Measurements from ENCODE around the gene MYO5B.

The MYO5B gene

DNA sequence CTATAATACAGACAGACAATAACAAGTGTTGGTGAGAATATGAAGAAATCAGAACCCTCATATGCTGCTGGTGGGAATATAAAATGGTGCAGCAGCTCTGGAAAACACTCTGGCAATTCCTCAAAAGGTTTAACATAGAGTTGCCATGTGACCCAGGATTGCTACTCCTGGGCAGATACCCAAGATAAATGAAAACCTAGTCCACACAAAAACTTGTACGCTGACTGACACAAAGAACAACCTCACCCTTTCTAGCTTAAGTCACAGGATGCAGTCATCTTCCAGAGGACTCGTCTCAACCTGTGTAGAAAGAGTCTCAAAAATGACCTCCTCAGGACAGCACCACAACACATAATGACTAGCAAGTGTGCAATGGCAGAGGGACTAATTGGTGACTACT lies 310.0 kb downstream of the MYO5B start:
- DNase-seq (ENCODE audit: low read depth) = no peak

DNA sequence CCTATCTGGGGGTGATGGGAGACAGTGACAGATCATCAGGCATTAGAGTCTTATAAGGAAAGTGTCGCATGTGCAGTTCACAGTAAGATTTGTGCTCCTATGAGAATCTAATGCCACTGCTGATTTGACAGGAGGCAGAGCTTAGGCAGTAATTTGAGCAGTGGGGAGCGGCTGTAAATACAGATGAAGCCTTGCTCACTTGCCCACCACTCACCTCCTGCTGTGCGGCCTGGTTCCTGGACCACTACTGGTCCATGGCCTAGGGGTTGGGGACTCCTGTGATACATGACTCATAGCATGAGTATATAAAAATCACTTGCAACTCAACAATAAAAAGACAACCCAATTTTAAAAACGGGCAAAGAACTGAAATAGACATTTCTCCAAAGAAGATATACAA lies 310.5 kb downstream of the MYO5B start:
- no peak for DNase-seq (ENCODE audit: low read depth)

DNA sequence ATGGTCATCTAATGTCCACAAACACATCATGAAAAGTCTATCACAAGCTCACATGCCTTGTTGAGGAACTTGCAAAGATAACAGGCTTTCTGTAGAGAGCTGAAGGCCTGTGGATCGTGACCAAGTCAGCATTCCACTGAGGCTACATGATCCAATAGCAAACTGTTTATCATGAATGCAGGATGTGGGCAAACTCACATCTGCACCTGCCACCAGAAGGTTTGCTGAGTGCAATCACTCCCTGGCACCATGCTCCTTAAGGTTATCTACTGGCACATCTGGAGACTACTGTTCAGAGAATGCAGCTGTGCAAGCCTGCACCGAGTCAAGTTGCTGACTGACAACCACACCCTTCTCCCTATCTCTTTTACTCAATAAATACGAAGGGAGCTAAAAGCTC lies 314.3 kb downstream of the MYO5B start:
- no peak for DNase-seq (ENCODE audit: low read depth)

DNA sequence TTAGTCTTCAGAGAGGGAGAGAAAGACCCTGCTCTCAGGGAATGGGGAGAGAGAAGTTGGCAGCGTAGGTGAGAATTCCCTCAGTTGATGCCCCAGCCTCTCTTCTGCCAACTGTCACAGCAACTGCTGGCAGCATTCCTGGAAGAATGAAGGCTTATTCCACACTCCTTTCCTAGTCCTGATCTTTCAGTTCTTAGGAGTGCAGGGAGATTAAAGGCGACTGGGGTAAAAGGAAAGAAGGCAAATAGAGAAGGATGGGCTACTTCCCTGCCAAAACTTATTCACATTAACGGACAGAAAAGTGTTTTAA lies 315.7 kb downstream of the MYO5B start:
- DNase-seq (ENCODE audit: low read depth) = no peak

DNA sequence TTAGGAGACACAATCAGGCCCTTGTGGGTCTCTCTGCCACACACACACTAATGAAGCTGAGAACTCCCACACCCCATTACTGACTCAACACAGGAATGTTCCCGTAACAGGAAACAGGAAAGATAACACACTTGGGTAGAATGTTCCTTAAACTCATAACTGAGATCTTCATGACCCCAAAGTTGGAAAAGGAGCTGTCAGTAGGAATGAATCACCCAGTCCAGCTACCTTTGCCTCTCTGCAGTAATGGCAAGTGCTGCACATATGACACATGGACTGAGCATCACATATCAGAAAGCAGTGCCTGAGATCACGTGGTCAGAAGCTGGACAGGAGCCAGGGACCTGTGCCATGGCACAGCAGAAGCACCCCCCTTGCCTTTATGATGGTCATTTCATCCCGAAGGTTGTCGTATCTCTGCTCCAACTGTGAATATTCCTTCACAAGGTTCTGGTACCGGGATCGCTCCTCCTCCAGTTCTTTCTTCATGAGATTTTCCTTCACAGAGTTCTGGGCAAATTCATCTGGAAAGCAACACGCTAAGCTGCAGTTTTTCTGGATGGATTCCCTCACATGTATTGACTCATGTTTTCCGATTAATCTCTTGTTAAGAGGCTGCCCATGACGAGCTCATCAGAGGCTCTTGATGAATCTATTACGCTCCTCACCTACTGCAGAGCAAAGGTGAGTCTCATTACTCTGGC lies 316.2 kb downstream of the MYO5B start:
- no peak for DNase-seq (ENCODE audit: low read depth)

DNA sequence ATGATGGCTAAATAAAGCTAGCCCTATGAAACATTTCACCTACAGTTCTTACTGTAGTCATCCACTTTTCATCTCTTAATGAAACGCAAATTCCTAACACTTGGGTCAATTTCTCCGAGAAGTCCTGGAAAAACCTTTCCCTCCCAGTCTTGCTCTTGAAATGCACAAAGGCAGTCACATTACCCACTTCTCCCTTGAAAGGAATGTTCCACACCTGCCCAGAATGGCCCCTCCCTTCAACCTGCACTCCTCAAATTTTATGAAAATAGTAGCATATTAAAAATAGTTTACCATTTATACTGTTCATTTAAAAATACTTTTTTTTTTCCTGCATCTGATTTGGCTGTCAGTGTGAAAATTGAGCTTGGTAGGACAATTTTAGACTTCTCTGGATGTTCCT lies 316.9 kb downstream of the MYO5B start:
- no peak for DNase-seq (ENCODE audit: low read depth)

DNA sequence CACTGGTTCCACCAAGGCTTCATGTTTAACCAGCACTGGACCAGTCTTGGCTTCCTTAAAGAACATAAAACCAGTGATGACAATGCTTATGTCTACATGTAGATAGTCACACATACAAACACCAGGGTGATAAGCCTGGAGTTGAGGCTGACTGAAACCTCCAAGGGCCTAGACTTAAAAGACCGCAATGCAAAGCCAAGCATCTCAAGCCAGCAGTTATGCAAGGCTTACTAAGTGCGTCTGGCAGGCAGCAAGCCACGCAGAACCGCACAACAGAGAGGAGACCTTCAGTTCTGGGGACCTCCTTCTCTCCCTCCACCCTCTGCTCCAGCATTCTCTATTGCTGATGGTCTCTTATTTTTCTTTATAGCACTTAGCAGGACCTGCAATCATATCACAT lies 318.4 kb downstream of the MYO5B start:
- no peak for DNase-seq (ENCODE audit: low read depth)

DNA sequence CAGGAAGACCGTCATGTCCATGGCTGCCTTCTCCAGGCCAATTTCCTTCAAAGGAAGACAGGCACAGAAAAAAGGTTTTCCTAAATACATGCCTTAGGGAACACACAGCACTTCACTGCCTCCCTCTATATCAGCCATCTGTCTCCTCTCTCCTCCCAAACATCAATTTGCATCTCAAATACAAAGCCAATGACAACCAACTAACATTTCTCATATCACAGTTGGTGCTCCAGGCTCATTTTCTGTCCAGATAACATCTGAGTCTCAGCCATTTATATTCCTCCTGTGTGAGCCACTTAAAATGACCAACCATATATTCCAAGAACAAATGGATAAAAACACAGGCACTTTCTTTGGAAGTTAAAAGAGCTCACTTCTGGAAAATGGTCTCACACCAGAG lies 319.2 kb downstream of the MYO5B start:
- no peak for DNase-seq (ENCODE audit: low read depth)

DNA sequence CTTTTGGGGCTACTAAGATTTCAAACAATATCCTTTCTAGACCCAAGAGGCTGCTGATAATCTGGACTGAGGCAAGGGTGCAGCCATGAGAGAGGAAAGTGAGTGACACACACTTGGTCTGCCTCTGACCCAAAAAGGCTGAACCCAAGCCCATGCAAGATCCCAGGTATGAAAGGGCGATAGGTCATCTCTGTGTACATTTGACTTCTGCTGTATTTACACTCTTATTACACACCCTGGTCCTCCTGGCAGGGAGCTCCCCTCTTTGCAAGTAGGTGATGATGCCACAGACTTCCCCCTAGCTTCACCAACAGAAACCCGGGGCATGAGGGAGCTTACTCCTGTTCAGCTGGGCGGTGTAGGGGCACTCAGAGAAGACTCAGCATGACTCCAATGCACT lies 319.8 kb downstream of the MYO5B start:
- no peak for DNase-seq (ENCODE audit: low read depth)

DNA sequence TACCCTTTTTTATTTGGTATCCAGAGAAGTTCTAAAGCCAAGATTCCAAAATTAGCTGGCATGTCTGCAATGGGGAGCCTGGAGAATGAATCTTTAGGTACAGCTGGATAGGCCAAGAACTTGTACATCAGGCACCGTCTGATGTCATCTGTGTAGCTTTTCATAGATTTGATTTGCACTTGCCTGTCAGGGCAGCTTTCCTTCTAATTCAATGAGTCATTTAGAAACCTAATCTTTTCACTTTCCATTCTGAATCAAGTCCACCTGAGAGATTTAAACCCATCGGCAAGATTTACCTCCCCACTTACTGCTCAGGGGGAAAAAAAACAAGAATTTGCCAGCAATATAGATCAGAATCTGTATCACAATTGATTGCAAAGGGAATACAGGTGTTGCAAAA lies 320.7 kb downstream of the MYO5B start:
- no peak for DNase-seq (ENCODE audit: low read depth)

DNA sequence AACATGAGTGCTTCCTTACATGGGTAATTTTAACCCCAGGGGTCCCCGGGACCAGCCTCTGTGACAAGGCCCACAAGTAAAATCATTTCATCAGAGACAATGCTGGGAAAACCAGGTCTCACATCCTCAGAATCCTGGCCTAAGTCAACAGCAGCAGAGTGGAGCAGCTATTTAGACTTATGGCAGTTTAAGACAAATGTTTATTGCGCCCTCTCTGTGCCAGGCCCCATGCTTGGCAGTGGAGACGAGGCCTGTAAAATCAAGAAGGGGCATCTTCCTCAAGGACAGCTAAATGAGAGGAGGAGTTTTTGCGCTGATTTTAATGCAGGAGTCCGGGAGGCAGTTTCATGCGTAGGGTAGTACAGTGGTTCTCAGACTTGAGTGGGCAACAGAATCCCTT lies 325.6 kb downstream of the MYO5B start:
- DNase-seq (ENCODE audit: low read depth) = no peak

DNA sequence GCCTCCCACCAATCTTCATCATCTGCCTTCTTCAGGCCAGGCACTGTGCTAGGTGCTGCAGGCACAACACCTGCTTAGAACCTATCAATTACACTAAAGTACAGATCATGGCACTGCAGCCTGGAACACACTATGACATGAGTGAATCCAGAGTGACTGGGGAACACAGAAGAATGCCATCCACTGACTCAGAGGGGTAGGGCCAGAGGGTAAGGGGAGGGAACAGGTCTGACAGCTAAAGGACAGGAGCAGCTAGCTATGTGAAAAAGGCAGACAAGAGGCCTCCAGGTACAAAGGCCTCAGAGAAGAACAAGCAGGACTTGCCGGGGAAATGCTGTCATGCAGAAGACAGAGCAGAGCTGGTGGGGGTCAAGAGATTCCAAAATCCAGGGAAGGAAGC lies 328.3 kb downstream of the MYO5B start:
- no peak for DNase-seq (ENCODE audit: low read depth)

DNA sequence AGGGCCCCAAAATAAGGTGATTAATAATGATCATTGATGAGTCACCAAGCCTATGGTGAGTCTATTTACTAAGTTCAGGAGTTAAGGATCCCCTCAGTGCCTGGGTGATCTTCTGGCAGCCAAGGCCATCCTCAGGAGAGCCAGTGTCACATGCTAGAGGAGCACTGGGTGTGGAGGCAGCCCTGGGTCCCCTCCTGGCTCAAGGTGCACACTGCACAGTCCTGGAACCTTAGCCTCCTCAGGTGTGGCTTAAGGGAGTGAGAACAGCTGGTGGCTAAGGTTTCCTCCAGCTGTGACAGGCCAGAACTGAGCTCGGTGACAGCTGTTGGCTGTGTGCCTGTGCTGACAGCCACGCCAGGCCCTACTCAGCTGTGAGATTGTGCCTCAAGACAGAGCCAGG lies 329.5 kb downstream of the MYO5B start:
- no peak for DNase-seq (ENCODE audit: low read depth)

DNA sequence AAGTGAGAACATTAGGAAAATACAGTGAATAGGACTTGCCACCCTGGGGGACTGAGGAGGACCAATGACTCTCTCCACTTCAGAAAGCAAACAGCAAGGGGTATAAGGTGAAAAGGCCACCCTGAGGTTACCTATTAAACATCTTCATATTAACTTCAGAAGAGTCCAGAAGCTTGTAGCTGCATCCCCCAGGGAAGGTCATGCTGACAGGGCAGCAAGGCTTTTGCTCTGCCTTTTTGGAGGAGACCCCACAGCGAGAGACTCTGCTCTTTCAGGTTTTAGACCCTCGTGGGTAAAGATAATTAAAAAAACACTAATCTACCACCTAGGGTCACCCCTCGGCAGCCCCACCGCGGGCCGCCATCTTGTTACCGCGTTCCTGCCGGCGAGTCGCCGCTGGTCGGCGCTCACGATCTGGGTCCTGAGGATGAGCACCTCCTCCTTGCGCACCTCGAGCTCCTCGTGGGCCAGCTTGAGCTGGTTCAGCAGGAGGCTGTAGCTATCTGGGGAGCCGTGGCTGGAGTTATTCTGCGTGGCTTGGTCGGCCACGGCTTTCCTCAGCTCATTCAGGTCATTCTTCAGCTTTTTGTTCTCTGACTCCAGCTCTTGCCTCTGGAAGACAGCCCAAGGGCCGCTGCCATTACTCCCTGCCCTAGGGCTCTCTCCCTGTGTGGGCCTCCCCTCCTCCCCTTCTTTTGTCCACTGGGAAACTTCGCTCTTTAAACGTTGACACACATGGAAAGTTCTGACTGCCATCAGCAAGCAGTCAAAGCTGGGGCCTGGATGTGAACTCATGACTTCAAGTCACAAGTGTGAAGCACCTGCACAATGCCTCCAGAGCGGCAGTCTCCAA lies 331.0 kb downstream of the MYO5B start:
- DNase-seq (ENCODE audit: low read depth) = no peak

DNA sequence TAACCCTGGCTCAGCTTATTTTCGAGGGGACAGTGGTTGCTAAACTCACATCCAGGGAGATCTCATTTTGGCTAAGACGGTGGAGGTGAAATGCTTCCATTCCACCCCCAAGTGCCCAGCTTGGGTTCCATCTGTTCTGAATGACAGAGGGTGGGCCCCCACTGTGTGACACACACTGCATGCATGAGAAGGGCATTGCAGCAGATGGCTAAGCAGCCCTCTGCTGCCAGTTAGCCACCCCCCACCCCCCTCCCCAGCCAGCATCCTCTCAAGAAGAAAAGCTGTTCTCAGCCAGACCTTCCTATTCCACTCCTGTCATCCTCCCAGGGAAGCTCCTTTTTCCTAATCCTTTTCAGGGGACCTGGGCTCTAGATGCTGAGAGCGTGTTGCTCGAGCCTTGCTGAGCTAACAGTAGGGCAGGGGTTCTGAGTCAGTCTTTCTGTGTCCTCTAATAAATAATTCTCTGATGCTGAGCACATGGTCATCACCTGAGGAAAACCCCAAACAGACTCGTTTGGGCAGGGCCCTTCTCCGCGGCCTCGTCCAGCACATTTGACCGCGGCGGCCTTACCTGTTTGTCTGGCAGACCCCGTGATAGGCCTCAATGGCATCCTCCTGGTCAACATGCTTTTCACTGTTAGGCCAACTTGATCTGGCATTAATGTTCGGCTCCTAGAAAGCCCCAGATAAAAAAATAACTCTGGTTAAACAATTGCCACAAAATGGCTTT lies 332.1 kb downstream of the MYO5B start:
- DNase-seq (ENCODE audit: low read depth) = no peak

DNA sequence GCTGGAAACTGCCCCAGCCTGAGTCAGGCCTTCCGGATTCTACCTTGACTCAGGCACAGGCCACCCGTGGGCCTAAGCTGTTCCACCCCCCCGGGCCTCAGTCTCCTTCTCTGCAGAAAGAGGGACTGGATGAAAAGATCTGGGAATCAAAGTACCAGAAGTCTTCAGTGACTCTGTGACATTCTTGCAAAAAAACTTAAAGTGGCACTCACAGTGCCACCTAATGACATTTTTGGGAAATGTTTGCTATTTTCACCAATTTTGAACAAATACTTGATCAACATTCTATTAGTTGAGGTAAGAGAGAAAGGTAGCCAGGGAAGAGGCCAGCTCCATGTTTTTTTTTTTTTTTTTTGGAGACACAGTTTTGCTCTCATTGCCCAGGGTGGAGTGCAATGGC lies 333.3 kb downstream of the MYO5B start:
- DNase-seq (ENCODE audit: low read depth) = no peak

DNA sequence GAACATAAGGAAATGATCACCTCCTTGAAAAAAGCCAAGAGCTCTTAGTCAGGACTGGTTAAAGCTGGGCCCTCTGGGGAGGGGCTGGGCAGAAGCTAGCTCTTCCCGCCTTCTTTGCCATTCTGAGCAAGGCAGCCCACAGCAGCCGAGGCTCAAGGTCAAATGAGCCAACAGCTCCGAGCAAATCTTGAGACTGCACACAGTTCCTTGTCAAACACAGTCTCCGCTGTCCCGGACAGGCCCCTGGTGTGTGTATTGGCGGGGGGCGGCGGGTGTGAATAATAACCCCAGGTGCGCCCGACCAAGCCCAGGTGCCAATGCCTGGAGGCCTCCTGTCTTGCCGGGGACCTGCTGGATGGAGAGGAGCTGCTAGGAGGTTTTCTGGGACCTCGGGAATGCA lies 335.2 kb downstream of the MYO5B start:
- no peak for DNase-seq (ENCODE audit: low read depth)

DNA sequence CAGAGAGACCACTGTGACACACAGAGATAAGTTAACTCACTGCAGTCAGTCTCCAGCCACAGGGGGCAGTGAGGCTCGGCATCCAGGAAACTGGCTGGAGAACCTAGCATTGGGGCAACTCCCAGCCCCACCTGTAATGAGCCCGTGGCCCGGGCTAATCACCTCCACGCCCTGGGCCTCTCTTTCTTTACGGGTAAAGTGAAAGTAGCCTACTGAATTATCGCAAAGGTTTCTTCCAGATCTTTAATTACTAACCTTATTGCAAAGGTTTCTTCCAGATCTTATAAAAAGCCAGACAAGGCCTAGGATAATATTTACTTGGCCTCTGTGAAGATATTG lies 336.0 kb downstream of the MYO5B start:
- DNase-seq (ENCODE audit: low read depth) = no peak

DNA sequence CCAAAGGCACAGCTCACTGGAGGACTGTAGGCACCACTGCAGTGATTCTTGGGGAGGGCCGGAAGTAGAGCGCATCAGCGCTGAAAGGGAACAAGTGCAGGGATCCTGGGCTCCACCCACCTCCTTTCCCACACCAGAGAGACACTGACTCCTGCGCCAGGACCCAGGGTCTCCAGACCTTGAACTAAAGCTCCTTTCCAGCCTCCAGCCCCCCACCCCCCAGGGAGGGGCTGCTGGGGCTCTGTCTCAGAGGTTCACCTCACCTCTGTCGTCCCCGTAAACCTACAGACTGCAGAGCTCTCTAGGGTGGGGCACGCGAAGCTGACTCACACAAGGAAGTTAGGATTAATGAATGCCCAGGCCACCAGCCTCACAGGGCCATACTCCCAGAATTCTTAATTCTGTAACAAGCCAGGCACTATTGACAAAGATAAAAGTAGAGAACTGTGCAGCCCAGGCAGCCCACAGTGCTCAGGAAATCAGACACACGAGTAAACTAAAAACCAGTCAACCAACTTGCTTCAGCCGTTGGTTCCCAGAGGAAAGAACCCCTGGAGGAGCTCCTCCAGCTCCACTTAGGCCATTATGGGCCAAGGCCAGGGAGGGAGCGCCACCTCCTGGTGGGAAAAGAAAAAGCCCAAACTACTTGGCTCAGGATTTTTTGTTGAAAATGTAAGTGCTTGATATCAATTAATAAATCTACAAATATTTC lies 336.5 kb downstream of the MYO5B start:
- peak; percentile 33 for DNase-seq (ENCODE audit: low read depth)

DNA sequence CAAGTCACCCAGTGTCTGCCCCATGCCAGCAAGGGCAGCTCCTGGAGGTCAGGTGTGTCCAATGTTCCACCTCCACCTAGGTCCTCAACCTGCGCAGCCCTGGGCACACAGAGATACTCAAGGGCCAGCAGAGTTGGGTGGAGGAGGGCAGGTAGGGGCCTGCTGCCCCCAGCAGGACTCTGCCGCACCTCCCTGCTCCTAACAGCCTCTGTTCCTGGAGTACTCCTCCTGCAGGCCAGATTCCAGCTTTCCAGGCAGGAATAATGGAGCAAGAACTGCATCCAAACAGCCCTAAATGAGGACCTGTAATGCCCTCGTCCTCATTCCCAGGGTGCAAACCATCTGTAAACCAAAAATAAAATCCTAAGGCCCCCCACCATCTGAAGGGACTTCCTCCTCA lies 337.2 kb downstream of the MYO5B start:
- DNase-seq (ENCODE audit: low read depth) = no peak

DNA sequence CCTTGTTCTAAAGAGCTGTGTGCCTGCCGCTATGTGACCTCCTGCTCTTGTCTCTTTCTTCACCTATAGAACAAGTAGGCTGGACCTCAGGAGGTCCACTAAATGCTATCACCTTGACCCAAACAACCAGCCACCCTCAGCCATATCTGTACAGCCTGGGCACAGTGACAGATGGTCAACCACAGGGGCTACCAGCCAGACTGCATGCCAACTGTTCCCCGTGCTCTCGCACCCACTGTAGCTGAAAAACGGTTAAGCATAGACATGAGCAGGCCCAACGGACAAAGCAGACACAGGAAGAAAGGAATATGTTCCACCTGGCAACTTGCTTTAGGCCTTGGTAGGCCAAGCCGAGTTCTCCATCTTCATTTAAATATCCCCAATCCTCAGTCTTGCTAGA lies 338.5 kb downstream of the MYO5B start:
- DNase-seq (ENCODE audit: low read depth) = no peak

DNA sequence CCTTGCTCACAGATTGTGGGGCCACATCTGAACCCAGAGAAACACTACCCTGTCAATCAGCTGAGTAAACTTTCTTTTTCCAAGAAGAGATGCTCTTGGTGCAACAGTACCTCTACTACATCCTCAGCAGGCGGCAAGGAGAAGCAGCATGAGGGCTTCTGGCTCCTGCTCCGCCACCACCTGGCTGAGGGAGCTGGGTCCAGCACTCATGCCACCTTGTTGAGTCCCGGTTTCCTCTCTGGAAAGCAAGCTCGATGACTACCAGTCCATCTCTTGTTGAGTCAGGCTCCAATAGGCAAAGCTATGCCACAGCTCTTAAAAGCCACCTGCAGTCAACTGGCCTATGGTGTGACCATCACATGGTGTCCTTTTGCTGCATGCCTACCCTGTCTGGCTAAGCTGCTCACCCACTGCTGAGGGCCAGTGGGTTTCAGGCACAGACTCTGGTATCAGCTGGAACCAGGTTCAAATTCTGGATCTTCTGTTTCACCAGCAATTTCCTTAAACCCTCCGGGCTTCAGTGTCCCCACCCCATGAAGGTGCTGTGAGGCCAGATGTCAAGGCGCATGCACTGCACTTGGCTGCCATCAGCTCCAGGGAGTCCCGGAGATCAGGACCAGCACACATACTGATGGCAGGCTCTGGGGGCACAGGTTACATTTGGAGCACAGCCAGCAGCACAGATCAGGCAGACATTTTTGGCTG lies 339.1 kb downstream of the MYO5B start:
- no peak for DNase-seq (ENCODE audit: low read depth)

Measured in activated T-helper 9 cell treated with anti-CD3 and anti-CD28 coated beads, Interleukin-2, amount 50 U/mL, for 16 hours (primary cell).